Aorta (tissue), 5 donors: ENCODE results near the gene C1QTNF6. TPM values are rescaled to one million over a fixed set of nuclear protein-coding genes. Genes with fewer than 3 reads are reported as not detected.

Experiments
- ATAC-seq: fragments of 200-7000 bp; cut with Tn5 transposase; one replicate; pipeline ENCODE4 v1.9.1; 2022; ENCODE audit warnings: moderate library complexity; ENCODE audit not compliant: low FRiP score
- DNase-seq, 2 donors: peaks; one replicate each; pipeline ENCODE4 v3.0.0-alpha.2; 2020
- H3K27ac ChIP-seq, 2 donors: one replicate each; pipeline ENCODE4 v1.5.1; 2013; ENCODE audit warnings: low read length in 2 of 2, mild to moderate bottlenecking in 2 of 2, moderate library complexity in 2 of 2, control low read depth in 1 of 2, inconsistent platforms in 1 of 2, low read depth in 1 of 2
- H3K27me3 ChIP-seq, 2 donors: one replicate each; pipeline ENCODE4 v1.6.1; 2013; ENCODE audit warnings: control low read depth in 1 of 2, low read length in 1 of 2, mild to moderate bottlenecking in 1 of 2, moderate library complexity in 1 of 2; ENCODE audit not compliant: insufficient read depth in 2 of 2, control insufficient read depth in 1 of 2
- H3K36me3 ChIP-seq, 2 donors: one replicate each; pipeline ENCODE4 v1.6.1; 2013; ENCODE audit warnings: control low read depth in 1 of 2, low read length in 1 of 2, mild to moderate bottlenecking in 1 of 2; ENCODE audit not compliant: insufficient read depth in 2 of 2, control insufficient read depth in 1 of 2
- H3K4me1 ChIP-seq, 2 donors: one replicate each; pipeline ENCODE4 v1.6.1; 2013; ENCODE audit warnings: low read length in 2 of 2, control low read depth in 1 of 2, mild to moderate bottlenecking in 1 of 2, moderate library complexity in 1 of 2; ENCODE audit not compliant: insufficient read depth in 2 of 2, control insufficient read depth in 1 of 2
- H3K4me3 ChIP-seq, 2 donors: one replicate each; pipeline ENCODE4 v1.5.1; 2013; ENCODE audit warnings: low read length in 2 of 2, control low read depth in 1 of 2, mild to moderate bottlenecking in 1 of 2
- H3K9me3 ChIP-seq: one replicate; pipeline ENCODE4 v1.6.1; 2013; ENCODE audit warnings: mild to moderate bottlenecking, low read length; ENCODE audit not compliant: control insufficient read depth
- WGBS, 2 donors: extraction: QIAGEN DNeasy Blood & Tissue Kit; methylation state at CpG; one replicate each; pipeline ENCODE4 v1.1.7; 2013; 5-methylcytosine and 5-hydroxymethylcytosine counted together
- intact Hi-C, 2 donors: fragments of 100-400 bp; cut with DNase I; formaldehyde crosslinking; loops; one replicate each; pipeline versions ENCODE4 v1.14.2 to v1.15.0; 2022
- polyA plus RNA-seq, 2 donors: library from polyadenylated mRNA; stranded (reverse); fragments of 200-250 nt; gene quantifications; one replicate each; pipeline ENCODE4 v1.2.3, GENCODE V29; 2013
- total RNA-seq, 2 donors: library from RNA; stranded (reverse); fragmentation: NEBNext Ultra II Directional; extraction: Animal tissue kit (Norgen Biotek cat#: 25700); gene quantifications; one replicate each; pipeline ENCODE4 v1.2.1, GENCODE V29; 2021
- donor health status: healthy with polysubstance abuse.
- donor health status: Bipolar disorder and iron deficiency.
- donor health status: DM: no; HTN: no; CAD: no.
- donor health status: DM: no; HTN: no; CAD: no.
- donor health status: DM: yes; HTN: yes; CAD: no.

The C1QTNF6 gene
- total and polyA plus RNA-seq, 4 donors, result 2.4 to 11.9 (median 5.1) TPM

DNA sequence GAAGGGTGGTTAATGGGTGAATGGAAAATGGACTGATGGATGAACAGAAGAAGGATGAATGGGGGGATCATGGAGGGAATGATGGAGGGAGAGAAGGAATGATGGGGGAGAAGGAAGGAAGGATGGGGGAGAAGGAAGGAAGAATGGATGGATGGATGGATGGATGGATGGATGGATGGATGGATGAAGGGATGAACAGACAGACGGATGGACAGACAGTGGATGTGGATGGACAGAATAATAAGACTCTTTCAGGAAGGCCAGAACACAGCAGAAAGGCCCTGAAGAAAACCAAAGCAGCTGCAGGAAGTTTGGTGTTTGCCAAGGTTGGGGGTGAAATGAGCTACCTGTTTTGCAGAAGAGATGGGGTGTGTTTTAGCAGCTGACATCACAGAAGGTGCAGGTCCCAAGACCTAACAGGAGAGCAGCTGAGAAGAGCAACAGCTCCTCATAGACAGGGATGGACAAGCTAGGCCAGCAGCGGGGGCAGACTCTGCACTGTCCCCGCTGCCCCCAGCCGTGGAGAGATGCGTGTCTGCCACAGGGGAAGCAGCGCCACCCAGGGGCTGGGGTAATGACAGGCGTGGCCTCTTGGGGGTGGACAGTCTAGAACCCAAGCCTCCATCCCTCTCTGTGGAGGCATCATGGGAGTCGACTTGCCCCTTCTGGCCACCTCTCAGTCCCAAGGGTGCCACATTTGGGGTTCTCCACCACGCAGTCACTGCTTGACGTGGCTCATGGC, 17.9 kb downstream of the C1QTNF6 start:
- H3K4me3 ChIP-seq, result no peak overlapping the region
- peak; percentile 3 for ATAC-seq
- no peak overlapping the region for H3K27ac ChIP-seq
- intact Hi-C loops, result no loop called here
- H3K9me3 ChIP-seq, result no peaks in the 10 kb centered on the region
- WGBS, 2 donors, result 87% methylated on average over 10 of the region's 10 CpGs
- DNase-seq, result peak; percentile 40 to 41
- no peaks in the 10 kb centered on the region for H3K4me1 ChIP-seq
- H3K36me3 ChIP-seq, result no peaks in the 10 kb centered on the region
- H3K27me3 ChIP-seq, result no peaks in the 10 kb centered on the region

DNA sequence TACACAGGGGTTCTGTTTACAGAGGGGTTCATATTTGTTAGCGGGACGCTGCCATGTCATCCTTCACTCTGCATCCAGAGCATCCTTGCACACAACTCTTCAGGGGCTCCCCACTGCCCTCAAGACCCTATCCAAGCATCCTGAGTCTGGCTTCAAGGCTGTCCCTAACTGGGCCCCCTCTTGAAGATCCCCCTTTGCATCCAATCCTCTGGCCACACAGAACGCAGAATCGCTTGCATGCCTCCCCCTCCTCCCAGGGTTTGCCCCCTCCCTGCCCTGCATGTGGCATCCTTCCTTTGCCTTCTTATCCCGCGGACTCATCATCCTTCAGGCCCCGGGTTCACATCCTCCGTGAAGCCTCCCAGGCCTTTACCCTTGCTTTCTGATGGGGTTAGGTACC, 18.6 kb downstream of the C1QTNF6 start:
- ATAC-seq, result no peak
- H3K36me3 ChIP-seq, result no peaks in the 10 kb centered on the region
- H3K27me3 ChIP-seq, result no peaks in the 10 kb centered on the region
- intact Hi-C loops, result no loop called here
- 90 to 93% methylated on average over 8 of the region's 8 CpGs for WGBS, 2 donors
- no peaks in the 10 kb centered on the region for H3K9me3 ChIP-seq
- H3K27ac ChIP-seq, result no peak overlapping the region
- no peak overlapping the region for H3K4me3 ChIP-seq
- H3K4me1 ChIP-seq, result no peaks in the 10 kb centered on the region
- peak; percentile 22 to 46 for DNase-seq

GRCh38 chr22:37167981-37168647, 19.9 kb downstream of the C1QTNF6 start:
- WGBS, 2 donors, result 14 to 17% methylated on average over 8 of the region's 8 CpGs
- intact Hi-C loops, result loop anchor here in 1 of 2 donors (2.0 kb wide), 1 partner anchor 31 kb away; no protein-coding TSS in a partner anchor
- DNase-seq (peak in 1 of 2 donors; percentile 29), ATAC-seq (no peak)
- H3K27ac ChIP-seq, result no peak overlapping the region
- H3K4me3 ChIP-seq, result no peak overlapping the region
- H3K27me3 ChIP-seq, result no peaks in the 10 kb centered on the region
- H3K4me1 ChIP-seq, result no peaks in the 10 kb centered on the region
- no peaks in the 10 kb centered on the region for H3K9me3 ChIP-seq
- no peaks in the 10 kb centered on the region for H3K36me3 ChIP-seq

- Histone ChIP-seq H3K4me1 (no peaks in the 10 kb centered on the region), H3K27ac (no peak overlapping the region), H3K27me3 (no peaks in the 10 kb centered on the region), H3K36me3 (no peaks in the 10 kb centered on the region), H3K9me3 (no peaks in the 10 kb centered on the region), H3K4me3 (no peak overlapping the region)
- ATAC-seq, result no peak
- DNase-seq, result peak; percentile 42 to 68
- intact Hi-C loops, result loop anchor here in 1 of 2 donors (2.0 kb wide), 1 partner anchor 31 kb away; no protein-coding TSS in a partner anchor
- WGBS, 2 donors, result 67 to 72% methylated on average over 17 of the region's 17 CpGs
Measured at GRCh38 chr22:37167176-37167980, 20.7 kb downstream of the C1QTNF6 start.

- intact Hi-C loops, result loop anchor here (1.0 to 2.0 kb wide), 2 partner anchors 31 to 32 kb away; no protein-coding TSS in a partner anchor
- no peak overlapping the region for H3K4me3 ChIP-seq
- H3K4me1 ChIP-seq, result no peaks in the 10 kb centered on the region
- no peaks in the 10 kb centered on the region for H3K36me3 ChIP-seq
- no peaks in the 10 kb centered on the region for H3K27me3 ChIP-seq
- 14 to 15% methylated on average over 13 of the region's 13 CpGs for WGBS, 2 donors
- ATAC-seq, result peak; percentile 91
- DNase-seq, result peak; percentile 92 to 95
- H3K9me3 ChIP-seq, result no peaks in the 10 kb centered on the region
- H3K27ac ChIP-seq, result no peak overlapping the region
Measured at GRCh38 chr22:37166675-37167066, 21.4 kb downstream of the C1QTNF6 start.

- Histone ChIP-seq H3K9me3 (peaks cover 2% of the 10 kb centered on the region), H3K4me3 (no peak overlapping the region), H3K27ac (no peak overlapping the region), H3K27me3 (no peaks in the 10 kb centered on the region), H3K36me3 (no peaks in the 10 kb centered on the region), H3K4me1 (no peaks in the 10 kb centered on the region)
- ATAC-seq, result no peak
- DNase-seq, result peak; percentile 53 to 66
- intact Hi-C loops, result loop anchor here (1.0 to 2.0 kb wide), 2 partner anchors 31 to 33 kb away; no protein-coding TSS in a partner anchor
- WGBS, 2 donors, result 57 to 59% methylated on average over 25 of the region's 25 CpGs
Measured at GRCh38 chr22:37165940-37166674, 21.9 kb downstream of the C1QTNF6 start.

- Histone ChIP-seq H3K4me3 (no peak overlapping the region), H3K27me3 (no peaks in the 10 kb centered on the region), H3K27ac (no peak overlapping the region), H3K4me1 (no peaks in the 10 kb centered on the region), H3K9me3 (peaks cover 2% of the 10 kb centered on the region), H3K36me3 (no peaks in the 10 kb centered on the region)
- intact Hi-C loops, result no loop called here
- 84 to 85% methylated on average over 9 of the region's 9 CpGs for WGBS, 2 donors
- DNase-seq, result peak in 1 of 2 donors; percentile 38
- ATAC-seq, result no peak
Measured at GRCh38 chr22:37165066-37165465, 23.0 kb downstream of the C1QTNF6 start.

DNA sequence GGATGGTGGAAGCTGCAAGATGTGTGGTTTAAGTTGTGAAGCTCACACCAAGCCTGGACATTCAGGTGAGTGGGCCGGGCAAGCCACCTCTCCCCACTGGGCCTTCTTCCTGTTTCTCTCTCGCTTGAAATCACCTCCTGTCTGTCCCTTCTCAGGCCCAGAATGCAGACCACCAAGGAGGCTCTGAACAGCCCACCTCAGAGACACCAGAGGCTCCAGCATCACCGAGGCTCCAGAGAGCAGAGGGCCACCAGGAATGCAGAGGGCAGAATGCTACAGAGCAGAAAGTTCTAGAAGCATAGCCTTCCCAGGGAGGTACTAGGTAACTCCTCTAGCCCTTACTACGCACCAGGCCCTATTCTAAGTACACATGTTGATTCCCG, 23.6 kb downstream of the C1QTNF6 start:
- intact Hi-C loops, result no loop called here
- H3K36me3 ChIP-seq, result no peaks in the 10 kb centered on the region
- no peak overlapping the region for H3K4me3 ChIP-seq
- ATAC-seq (no peak), DNase-seq (no peak)
- WGBS, 2 donors, result 66 to 86% methylated on average over 4 to 5 of the region's 5 CpGs
- H3K4me1 ChIP-seq, result no peaks in the 10 kb centered on the region
- peaks cover 2% of the 10 kb centered on the region for H3K9me3 ChIP-seq
- no peak overlapping the region for H3K27ac ChIP-seq
- H3K27me3 ChIP-seq, result no peaks in the 10 kb centered on the region
